22Rv1 (cell line): ENCODE results near the gene SUCLG2.

ENCODE experiments used
- H3K27ac ChIP-seq: fragments of 450-650 bp; 2 replicates; pipeline ENCODE4 v1.5.1; 2017
- CTCF ChIP-seq: fragments of 450-650 bp; IDR thresholded peaks from 2 replicates; pipeline ENCODE4 v1.5.1; 2017; ENCODE audit warnings: mild to moderate bottlenecking
- ZFX ChIP-seq: fragments of 450-650 bp; IDR thresholded peaks from 2 replicates; pipeline ENCODE4 v1.6.1; 2017; ENCODE audit warnings: antibody characterized with exemption, borderline replicate concordance

Gene SUCLG2

GRCh38 chr3:67688231-67688630, 33.8 kb upstream of the SUCLG2 start:
- no peak for TF ChIP-seq ZFX
- no peak for TF ChIP-seq CTCF
- H3K27ac ChIP-seq, result no peak overlapping the region

- H3K27ac ChIP-seq, result no peak overlapping the region
- no peak for TF ChIP-seq ZFX
- TF ChIP-seq CTCF, result no peak
Observed at GRCh38 chr3:67686069-67686468, 31.7 kb upstream of the SUCLG2 start.

GRCh38 chr3:67685499-67685898, 31.1 kb upstream of the SUCLG2 start:
- no peak overlapping the region for H3K27ac ChIP-seq
- TF ChIP-seq CTCF, result no peak
- no peak for TF ChIP-seq ZFX

- TF ChIP-seq CTCF (no peak), ZFX (no peak)
- H3K27ac ChIP-seq, result no peak overlapping the region
Observed at GRCh38 chr3:67684211-67684610, 29.8 kb upstream of the SUCLG2 start.

GRCh38 chr3:67683522-67683921, 29.1 kb upstream of the SUCLG2 start:
- TF ChIP-seq ZFX, result no peak
- no peak for TF ChIP-seq CTCF

GRCh38 chr3:67678665-67679064, 24.3 kb upstream of the SUCLG2 start:
- H3K27ac ChIP-seq, result no peak overlapping the region
- TF ChIP-seq CTCF (no peak), ZFX (no peak)

More at GRCh38 chr3:67683522-67683921, 29.1 kb upstream of the SUCLG2 start:
- no peak overlapping the region for H3K27ac ChIP-seq

GRCh38 chr3:67674055-67674454, 19.6 kb upstream of the SUCLG2 start:
- TF ChIP-seq ZFX (no peak), CTCF (no peak)

More at GRCh38 chr3:67674055-67674454, 19.6 kb upstream of the SUCLG2 start:
- H3K27ac ChIP-seq, result no peak overlapping the region
